ENCODE results near the gene CCR3.

The CCR3 gene

DNA sequence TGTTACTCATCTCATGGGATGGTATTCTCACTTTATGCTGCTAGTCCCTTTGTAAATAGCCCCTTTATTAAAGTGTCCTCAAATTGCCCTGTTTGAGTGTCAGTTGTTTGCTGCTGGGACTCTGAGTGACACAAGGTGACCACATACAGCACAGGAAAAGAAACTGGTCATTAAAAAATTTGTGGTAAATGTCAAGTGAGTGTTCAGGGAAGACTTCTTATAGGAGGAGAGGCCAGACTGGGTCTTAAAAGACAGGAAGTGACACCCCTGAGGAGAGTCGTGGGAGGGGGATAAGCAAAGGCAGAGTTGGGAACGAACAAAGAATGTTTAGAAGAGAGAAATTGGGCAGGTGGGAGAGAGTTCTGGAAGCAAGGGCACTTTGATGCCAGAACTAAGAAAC lies 35.2 kb downstream of the CCR3 start:
- peaks cover under 1% of the 10 kb centered on the region; the same call in 1 of the 2 replicates for H3K4me1 ChIP-seq (ENCODE audit: insufficient read depth, low read length)
- ATAC-seq (ENCODE audit: insufficient read depth, low read depth): no peak
- H3K27me3 ChIP-seq (ENCODE audit: insufficient read depth, low read length, poor library complexity): no peaks in the 10 kb centered on the region

DNA sequence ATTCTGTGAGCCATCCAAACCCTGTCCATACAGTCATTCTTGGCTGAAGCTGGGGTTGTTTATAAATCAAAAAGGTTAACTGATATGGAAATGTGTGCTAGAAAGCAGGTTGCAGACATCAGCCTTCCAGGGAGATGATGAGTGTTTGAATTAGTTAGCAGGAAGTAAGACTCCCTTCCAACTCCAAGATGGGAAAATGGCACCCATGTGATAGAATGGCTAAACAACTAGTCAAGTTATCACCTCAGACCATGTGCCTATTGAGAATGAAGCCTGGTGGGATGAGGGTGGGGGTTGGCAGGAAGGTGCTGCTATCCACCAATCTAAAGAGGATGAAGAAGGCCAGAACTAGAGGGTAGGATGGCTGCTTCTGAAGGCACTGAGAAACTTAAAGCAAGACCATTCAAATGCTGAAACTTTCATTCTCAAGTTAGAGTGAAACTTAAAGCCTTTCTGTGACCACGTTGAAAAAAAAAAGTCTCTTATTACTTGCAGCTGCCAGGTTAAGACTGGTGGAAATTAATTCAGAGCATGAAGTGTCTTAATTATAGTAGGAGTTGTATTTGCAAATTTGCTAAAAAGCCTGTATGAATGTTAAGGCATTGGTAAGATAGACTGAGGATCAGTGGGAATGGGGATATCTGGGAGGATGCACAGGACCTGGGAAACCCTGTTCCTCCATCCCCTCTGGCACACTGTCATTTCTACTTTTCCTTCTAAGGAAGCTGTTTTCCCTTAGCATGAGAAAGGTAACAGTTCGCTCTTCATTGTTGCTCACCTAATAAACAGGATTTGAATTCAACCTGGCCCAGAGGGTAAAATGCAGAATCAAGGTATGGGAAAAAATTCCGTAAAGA lies 36.8 kb downstream of the CCR3 start:
- no peak for TF ChIP-seq EZH2 (IDR thresholded peaks at IDR 0.05; ENCODE audit: borderline replicate concordance, low read depth, low read length, severe bottlenecking)
- TF ChIP-seq, protein P1, sequence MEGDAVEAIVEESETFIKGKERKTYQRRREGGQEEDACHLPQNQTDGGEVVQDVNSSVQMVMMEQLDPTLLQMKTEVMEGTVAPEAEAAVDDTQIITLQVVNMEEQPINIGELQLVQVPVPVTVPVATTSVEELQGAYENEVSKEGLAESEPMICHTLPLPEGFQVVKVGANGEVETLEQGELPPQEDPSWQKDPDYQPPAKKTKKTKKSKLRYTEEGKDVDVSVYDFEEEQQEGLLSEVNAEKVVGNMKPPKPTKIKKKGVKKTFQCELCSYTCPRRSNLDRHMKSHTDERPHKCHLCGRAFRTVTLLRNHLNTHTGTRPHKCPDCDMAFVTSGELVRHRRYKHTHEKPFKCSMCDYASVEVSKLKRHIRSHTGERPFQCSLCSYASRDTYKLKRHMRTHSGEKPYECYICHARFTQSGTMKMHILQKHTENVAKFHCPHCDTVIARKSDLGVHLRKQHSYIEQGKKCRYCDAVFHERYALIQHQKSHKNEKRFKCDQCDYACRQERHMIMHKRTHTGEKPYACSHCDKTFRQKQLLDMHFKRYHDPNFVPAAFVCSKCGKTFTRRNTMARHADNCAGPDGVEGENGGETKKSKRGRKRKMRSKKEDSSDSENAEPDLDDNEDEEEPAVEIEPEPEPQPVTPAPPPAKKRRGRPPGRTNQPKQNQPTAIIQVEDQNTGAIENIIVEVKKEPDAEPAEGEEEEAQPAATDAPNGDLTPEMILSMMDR (IDR thresholded peaks at IDR 0.05; ENCODE audit: borderline replicate concordance, extremely low read depth, low read length, poor library complexity, severe bottlenecking): no peak
- Histone ChIP-seq H3K79me2 (ENCODE audit: insufficient read depth, low read length) (no peaks in the 10 kb centered on the region), H3K4me1 (ENCODE audit: insufficient read depth, low read length) (peaks cover 16% of the 10 kb centered on the region), H3K9ac (ENCODE audit: low read depth, low read length) (no peak overlapping the region), H3K36me3 (ENCODE audit: insufficient read depth, low read length) (no peaks in the 10 kb centered on the region), H2AFZ (ENCODE audit: low read depth, low read length) (no peak overlapping the region), H3K4me2 (ENCODE audit: insufficient read depth, low read length) (no peak overlapping the region), H4K20me1 (ENCODE audit: insufficient read depth, low read length) (no peaks in the 10 kb centered on the region), H3K9me3 (ENCODE audit: insufficient read depth, low read length, severe bottlenecking) (peaks cover 17% of the 10 kb centered on the region), H3K4me3 (ENCODE audit: low read depth in 1 of 2, low read length in 2 of 2) (no peak overlapping the region), H3K27ac (ENCODE audit: low read length) (no peak overlapping the region), H3K27me3 (ENCODE audit: insufficient read depth, low read length, poor library complexity) (no peaks in the 10 kb centered on the region)
- no peak for DNase-seq
- no peak for ATAC-seq (ENCODE audit: insufficient read depth, low read depth)

More for the DNA sequence above, 35.2 kb downstream of the CCR3 start:
- 0 out of 2 replicates have a peak overlapping the region, but pooled peaks have one; percentile 9 for H3K27ac ChIP-seq (ENCODE audit: low read length)
- no peak for TF ChIP-seq EZH2 (IDR thresholded peaks at IDR 0.05; ENCODE audit: borderline replicate concordance, low read depth, low read length, severe bottlenecking)
- TF ChIP-seq, protein P1 (IDR thresholded peaks at IDR 0.05; ENCODE audit: borderline replicate concordance, extremely low read depth, low read length, poor library complexity, severe bottlenecking): no peak
- no peak overlapping the region for H3K4me2 ChIP-seq (ENCODE audit: insufficient read depth, low read length)
- peaks cover 17% of the 10 kb centered on the region for H3K9me3 ChIP-seq (ENCODE audit: insufficient read depth, low read length, severe bottlenecking)
- no peak overlapping the region for H3K9ac ChIP-seq (ENCODE audit: low read depth, low read length)
- no peaks in the 10 kb centered on the region for H3K36me3 ChIP-seq (ENCODE audit: insufficient read depth, low read length)
- no peak overlapping the region for H2AFZ ChIP-seq (ENCODE audit: low read depth, low read length)
- H3K79me2 ChIP-seq (ENCODE audit: insufficient read depth, low read length): no peaks in the 10 kb centered on the region
- H4K20me1 ChIP-seq (ENCODE audit: insufficient read depth, low read length): no peaks in the 10 kb centered on the region
- H3K4me3 ChIP-seq (ENCODE audit: low read depth in 1 of 2, low read length in 2 of 2): no peak overlapping the region
- no peak for DNase-seq

DNA sequence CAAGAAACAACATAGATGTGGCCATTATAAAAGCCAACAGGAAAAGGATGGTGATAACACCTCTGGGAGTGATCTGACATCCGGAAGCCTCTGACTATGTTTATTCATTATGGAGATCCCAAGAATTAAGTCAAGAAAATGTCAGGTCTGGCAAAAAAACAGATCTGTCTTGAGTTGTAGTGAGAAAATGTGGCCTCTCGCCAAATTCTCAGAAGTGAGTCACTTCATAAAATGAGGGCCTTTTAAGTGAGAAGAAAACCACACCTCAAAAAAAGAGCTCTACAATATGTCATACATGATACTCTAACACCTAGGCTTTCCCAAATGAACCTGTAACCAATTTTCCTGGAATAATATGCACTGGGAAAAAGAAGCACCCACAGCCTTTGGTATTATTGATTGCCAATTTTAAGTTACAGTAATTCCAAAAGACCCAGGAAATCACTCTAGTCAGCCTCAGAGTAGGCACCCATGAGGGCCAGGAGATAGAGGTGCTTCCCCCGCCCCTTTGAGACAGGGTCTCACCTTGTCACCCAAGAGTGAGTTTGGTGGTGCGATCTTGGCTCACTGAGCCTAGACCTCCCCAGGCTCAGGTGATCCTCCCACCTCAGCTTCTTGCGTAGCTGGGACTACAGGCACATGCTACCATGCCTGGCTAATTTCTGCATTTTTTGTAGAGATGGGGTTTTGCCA lies 38.0 kb downstream of the CCR3 start:
- Histone ChIP-seq H3K9me3 (ENCODE audit: insufficient read depth, low read length, severe bottlenecking) (peaks cover 17% of the 10 kb centered on the region), H2AFZ (ENCODE audit: low read depth, low read length) (no peak overlapping the region), H4K20me1 (ENCODE audit: insufficient read depth, low read length) (no peaks in the 10 kb centered on the region), H3K27me3 (ENCODE audit: insufficient read depth, low read length, poor library complexity) (no peaks in the 10 kb centered on the region), H3K4me1 (ENCODE audit: insufficient read depth, low read length) (peaks cover 24% of the 10 kb centered on the region), H3K36me3 (ENCODE audit: insufficient read depth, low read length) (no peaks in the 10 kb centered on the region), H3K9ac (ENCODE audit: low read depth, low read length) (no peak overlapping the region), H3K79me2 (ENCODE audit: insufficient read depth, low read length) (no peaks in the 10 kb centered on the region), H3K4me3 (ENCODE audit: low read depth in 1 of 2, low read length in 2 of 2) (no peak overlapping the region), H3K4me2 (ENCODE audit: insufficient read depth, low read length) (no peak overlapping the region), H3K27ac (ENCODE audit: low read length) (no peak overlapping the region)
- no peak for TF ChIP-seq EZH2 (IDR thresholded peaks at IDR 0.05; ENCODE audit: borderline replicate concordance, low read depth, low read length, severe bottlenecking)
- TF ChIP-seq, protein P1 (IDR thresholded peaks at IDR 0.05; ENCODE audit: borderline replicate concordance, extremely low read depth, low read length, poor library complexity, severe bottlenecking): no peak
- ATAC-seq (ENCODE audit: insufficient read depth, low read depth) (no peak), DNase-seq (no peak)

Measured in DND-41 (cell line).